H1 (cell line): ENCODE measurements around the gene FBLN5.

Experiments used
- CEBPB ChIP-seq: IDR thresholded peaks from 2 replicates; pipeline ENCODE4 v1.6.1; 2012; ENCODE audit warnings: low read depth, low read length
- EP300 ChIP-seq, 2 experiments: IDR thresholded peaks; 1 replicate in 1 of 2; 2 replicates in 1 of 2; pipeline ENCODE4 v1.6.1; 2011 to 2012; ENCODE audit warnings: low read depth in 2 of 2, low read length in 2 of 2, mild to moderate bottlenecking in 2 of 2, borderline replicate concordance in 1 of 2, inconsistent platforms in 1 of 2, moderate library complexity in 1 of 2
- EZH2 ChIP-seq: fragments of 200-600 bp; sonication (generic); IDR thresholded peaks from 2 replicates; pipeline ENCODE4 v1.7.1; 2012; ENCODE audit warnings: low read depth, mild to moderate bottlenecking, moderate library complexity, low read length, inconsistent platforms; ENCODE audit not compliant: severe bottlenecking
- POLR2A ChIP-seq, 2 experiments: IDR thresholded peaks; 1 replicate in 1 of 2; 2 replicates in 1 of 2; pipeline ENCODE4 v1.6.1; 2011; ENCODE audit warnings: low read depth in 2 of 2, low read length in 2 of 2, mild to moderate bottlenecking in 2 of 2; ENCODE audit errors: control extremely low read depth in 1 of 2
- POLR2AphosphoS5 ChIP-seq: IDR thresholded peaks from 2 replicates; pipeline ENCODE4 v1.6.1; 2011; ENCODE audit warnings: low read depth, low read length
- SP1 ChIP-seq: IDR thresholded peaks from 2 replicates; pipeline ENCODE4 v1.6.1; 2011; ENCODE audit warnings: low read depth, low read length
- TF ChIP-seq, protein P1 (sequence below), 3 experiments: IDR thresholded peaks; 1 replicate in 2 of 3; 2 replicates in 1 of 3; pipeline versions ENCODE4 v1.5.1 to v1.6.1; 2011; ENCODE audit warnings: low read length in 3 of 3, mild to moderate bottlenecking in 3 of 3, inconsistent platforms in 2 of 3, low read depth in 1 of 3, moderate library complexity in 1 of 3; ENCODE audit not compliant: insufficient read depth in 1 of 3; ENCODE audit errors: control extremely low read depth in 1 of 3
- TF ChIP-seq, protein P2 (sequence below): fragments of 300-600 bp; sonication (generic); IDR thresholded peaks from 2 replicates; pipeline ENCODE4 v1.7.1; 2012; ENCODE audit warnings: low read length, moderate library complexity, mild to moderate bottlenecking, inconsistent platforms; ENCODE audit not compliant: insufficient replicate concordance

DNA sequence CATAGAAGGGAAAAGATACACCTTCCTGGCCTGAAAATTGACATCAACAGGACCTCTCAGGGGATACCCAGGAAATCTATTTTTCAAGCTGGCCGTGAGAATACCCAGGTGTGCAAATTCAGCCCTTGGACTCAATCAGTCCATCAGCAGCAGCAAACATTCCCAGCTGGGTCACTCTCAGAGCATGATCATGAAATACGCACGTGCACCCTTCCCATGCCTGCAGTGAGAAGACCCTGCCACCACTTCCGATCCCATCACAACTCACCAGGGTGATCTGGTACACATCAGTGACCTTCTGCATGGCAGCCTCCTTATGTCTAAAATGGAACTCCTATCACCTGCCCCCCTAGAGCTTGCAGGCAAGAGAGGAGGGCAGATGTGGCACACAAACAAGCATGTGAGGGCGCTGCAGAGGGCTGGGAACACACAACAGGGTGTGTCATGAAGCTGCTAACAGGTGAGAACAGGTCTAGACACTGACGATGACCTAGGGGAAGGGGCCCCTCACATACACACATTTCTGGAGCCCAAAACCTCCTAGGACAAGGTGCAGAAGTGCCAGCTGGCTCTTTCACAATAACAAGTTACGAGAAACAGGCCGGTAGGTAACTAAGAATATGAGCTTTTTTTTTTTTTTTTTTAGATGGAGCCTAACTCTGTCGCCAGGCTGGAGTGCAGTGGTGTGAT is 42.4 kb downstream of the FBLN5 start:
- TF ChIP-seq POLR2A (IDR thresholded peaks at IDR 0.05; ENCODE audit: control extremely low read depth in 1 of 2, low read depth in 2 of 2, low read length in 2 of 2) (no peak), POLR2AphosphoS5 (no peak), EZH2 (no peak), EP300 (IDR thresholded peaks at IDR 0.05; ENCODE audit: borderline replicate concordance in 1 of 2, low read depth in 2 of 2, low read length in 2 of 2) (no peak), SP1 (no peak), CEBPB (no peak)
- TF ChIP-seq, protein P1, sequence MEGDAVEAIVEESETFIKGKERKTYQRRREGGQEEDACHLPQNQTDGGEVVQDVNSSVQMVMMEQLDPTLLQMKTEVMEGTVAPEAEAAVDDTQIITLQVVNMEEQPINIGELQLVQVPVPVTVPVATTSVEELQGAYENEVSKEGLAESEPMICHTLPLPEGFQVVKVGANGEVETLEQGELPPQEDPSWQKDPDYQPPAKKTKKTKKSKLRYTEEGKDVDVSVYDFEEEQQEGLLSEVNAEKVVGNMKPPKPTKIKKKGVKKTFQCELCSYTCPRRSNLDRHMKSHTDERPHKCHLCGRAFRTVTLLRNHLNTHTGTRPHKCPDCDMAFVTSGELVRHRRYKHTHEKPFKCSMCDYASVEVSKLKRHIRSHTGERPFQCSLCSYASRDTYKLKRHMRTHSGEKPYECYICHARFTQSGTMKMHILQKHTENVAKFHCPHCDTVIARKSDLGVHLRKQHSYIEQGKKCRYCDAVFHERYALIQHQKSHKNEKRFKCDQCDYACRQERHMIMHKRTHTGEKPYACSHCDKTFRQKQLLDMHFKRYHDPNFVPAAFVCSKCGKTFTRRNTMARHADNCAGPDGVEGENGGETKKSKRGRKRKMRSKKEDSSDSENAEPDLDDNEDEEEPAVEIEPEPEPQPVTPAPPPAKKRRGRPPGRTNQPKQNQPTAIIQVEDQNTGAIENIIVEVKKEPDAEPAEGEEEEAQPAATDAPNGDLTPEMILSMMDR (IDR thresholded peaks at IDR 0.05; ENCODE audit: control extremely low read depth in 1 of 3, insufficient read depth in 1 of 3, low read depth in 1 of 3, low read length in 3 of 3), result no peak
- TF ChIP-seq, protein P2, sequence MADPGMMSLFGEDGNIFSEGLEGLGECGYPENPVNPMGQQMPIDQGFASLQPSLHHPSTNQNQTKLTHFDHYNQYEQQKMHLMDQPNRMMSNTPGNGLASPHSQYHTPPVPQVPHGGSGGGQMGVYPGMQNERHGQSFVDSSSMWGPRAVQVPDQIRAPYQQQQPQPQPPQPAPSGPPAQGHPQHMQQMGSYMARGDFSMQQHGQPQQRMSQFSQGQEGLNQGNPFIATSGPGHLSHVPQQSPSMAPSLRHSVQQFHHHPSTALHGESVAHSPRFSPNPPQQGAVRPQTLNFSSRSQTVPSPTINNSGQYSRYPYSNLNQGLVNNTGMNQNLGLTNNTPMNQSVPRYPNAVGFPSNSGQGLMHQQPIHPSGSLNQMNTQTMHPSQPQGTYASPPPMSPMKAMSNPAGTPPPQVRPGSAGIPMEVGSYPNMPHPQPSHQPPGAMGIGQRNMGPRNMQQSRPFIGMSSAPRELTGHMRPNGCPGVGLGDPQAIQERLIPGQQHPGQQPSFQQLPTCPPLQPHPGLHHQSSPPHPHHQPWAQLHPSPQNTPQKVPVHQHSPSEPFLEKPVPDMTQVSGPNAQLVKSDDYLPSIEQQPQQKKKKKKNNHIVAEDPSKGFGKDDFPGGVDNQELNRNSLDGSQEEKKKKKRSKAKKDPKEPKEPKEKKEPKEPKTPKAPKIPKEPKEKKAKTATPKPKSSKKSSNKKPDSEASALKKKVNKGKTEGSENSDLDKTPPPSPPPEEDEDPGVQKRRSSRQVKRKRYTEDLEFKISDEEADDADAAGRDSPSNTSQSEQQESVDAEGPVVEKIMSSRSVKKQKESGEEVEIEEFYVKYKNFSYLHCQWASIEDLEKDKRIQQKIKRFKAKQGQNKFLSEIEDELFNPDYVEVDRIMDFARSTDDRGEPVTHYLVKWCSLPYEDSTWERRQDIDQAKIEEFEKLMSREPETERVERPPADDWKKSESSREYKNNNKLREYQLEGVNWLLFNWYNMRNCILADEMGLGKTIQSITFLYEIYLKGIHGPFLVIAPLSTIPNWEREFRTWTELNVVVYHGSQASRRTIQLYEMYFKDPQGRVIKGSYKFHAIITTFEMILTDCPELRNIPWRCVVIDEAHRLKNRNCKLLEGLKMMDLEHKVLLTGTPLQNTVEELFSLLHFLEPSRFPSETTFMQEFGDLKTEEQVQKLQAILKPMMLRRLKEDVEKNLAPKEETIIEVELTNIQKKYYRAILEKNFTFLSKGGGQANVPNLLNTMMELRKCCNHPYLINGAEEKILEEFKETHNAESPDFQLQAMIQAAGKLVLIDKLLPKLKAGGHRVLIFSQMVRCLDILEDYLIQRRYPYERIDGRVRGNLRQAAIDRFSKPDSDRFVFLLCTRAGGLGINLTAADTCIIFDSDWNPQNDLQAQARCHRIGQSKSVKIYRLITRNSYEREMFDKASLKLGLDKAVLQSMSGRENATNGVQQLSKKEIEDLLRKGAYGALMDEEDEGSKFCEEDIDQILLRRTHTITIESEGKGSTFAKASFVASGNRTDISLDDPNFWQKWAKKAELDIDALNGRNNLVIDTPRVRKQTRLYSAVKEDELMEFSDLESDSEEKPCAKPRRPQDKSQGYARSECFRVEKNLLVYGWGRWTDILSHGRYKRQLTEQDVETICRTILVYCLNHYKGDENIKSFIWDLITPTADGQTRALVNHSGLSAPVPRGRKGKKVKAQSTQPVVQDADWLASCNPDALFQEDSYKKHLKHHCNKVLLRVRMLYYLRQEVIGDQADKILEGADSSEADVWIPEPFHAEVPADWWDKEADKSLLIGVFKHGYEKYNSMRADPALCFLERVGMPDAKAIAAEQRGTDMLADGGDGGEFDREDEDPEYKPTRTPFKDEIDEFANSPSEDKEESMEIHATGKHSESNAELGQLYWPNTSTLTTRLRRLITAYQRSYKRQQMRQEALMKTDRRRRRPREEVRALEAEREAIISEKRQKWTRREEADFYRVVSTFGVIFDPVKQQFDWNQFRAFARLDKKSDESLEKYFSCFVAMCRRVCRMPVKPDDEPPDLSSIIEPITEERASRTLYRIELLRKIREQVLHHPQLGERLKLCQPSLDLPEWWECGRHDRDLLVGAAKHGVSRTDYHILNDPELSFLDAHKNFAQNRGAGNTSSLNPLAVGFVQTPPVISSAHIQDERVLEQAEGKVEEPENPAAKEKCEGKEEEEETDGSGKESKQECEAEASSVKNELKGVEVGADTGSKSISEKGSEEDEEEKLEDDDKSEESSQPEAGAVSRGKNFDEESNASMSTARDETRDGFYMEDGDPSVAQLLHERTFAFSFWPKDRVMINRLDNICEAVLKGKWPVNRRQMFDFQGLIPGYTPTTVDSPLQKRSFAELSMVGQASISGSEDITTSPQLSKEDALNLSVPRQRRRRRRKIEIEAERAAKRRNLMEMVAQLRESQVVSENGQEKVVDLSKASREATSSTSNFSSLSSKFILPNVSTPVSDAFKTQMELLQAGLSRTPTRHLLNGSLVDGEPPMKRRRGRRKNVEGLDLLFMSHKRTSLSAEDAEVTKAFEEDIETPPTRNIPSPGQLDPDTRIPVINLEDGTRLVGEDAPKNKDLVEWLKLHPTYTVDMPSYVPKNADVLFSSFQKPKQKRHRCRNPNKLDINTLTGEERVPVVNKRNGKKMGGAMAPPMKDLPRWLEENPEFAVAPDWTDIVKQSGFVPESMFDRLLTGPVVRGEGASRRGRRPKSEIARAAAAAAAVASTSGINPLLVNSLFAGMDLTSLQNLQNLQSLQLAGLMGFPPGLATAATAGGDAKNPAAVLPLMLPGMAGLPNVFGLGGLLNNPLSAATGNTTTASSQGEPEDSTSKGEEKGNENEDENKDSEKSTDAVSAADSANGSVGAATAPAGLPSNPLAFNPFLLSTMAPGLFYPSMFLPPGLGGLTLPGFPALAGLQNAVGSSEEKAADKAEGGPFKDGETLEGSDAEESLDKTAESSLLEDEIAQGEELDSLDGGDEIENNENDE, result no peak
